A204.1 (cell line): Measurements from ENCODE around the gene ANTXR1.

Experiments used
- FAIRE-seq: peaks from 2 replicates; lab custom pipeline; 2012; peaks lifted over from hg19 to GRCh38; lab: Jason Lieb, UNC

The ANTXR1 gene

GRCh38 chr2:69007169-69007568, 5.8 kb upstream of the ANTXR1 start:
- FAIRE-seq: no peak

- FAIRE-seq: no peak
These were observed 5.4 kb upstream of the ANTXR1 start for GRCh38 chr2:69007603-69008002.

- FAIRE-seq: no peak
These were observed 2.4 kb upstream of the ANTXR1 start for GRCh38 chr2:69010437-69011194.

- FAIRE-seq: no peak
These were observed 1.3 kb upstream of the ANTXR1 start for GRCh38 chr2:69011611-69012157.

GRCh38 chr2:69012310-69013141, 453 bp upstream of the ANTXR1 start:
- FAIRE-seq: no peak

- no peak for FAIRE-seq
These were observed 1.2 kb downstream of the ANTXR1 start for GRCh38 chr2:69013840-69014821.

- no peak for FAIRE-seq
These were observed 4.1 kb downstream of the ANTXR1 start for GRCh38 chr2:69017080-69017479.

GRCh38 chr2:69017835-69018234, 4.9 kb downstream of the ANTXR1 start:
- no peak for FAIRE-seq

- FAIRE-seq: no peak
These were observed 5.7 kb downstream of the ANTXR1 start for GRCh38 chr2:69018678-69019095.

GRCh38 chr2:69020496-69021426, 7.8 kb downstream of the ANTXR1 start:
- FAIRE-seq: no peak

GRCh38 chr2:69021727-69022126, 8.7 kb downstream of the ANTXR1 start:
- FAIRE-seq: no peak

GRCh38 chr2:69022548-69022947, 9.6 kb downstream of the ANTXR1 start:
- no peak for FAIRE-seq

- no peak for FAIRE-seq
These were observed 10.3 kb downstream of the ANTXR1 start for GRCh38 chr2:69023236-69023635.

- no peak for FAIRE-seq
These were observed 13.0 kb downstream of the ANTXR1 start for GRCh38 chr2:69026026-69026425.

- no peak for FAIRE-seq
These were observed 13.9 kb downstream of the ANTXR1 start for GRCh38 chr2:69026691-69027459.

GRCh38 chr2:69030800-69031428, 17.9 kb downstream of the ANTXR1 start:
- FAIRE-seq: no peak

GRCh38 chr2:69031466-69031865, 18.5 kb downstream of the ANTXR1 start:
- no peak for FAIRE-seq

- FAIRE-seq: no peak
These were observed 19.4 kb downstream of the ANTXR1 start for GRCh38 chr2:69032336-69032735.

GRCh38 chr2:69033461-69034095, 20.6 kb downstream of the ANTXR1 start:
- FAIRE-seq: no peak
